GM21737 (cell line): ENCODE measurements around the gene RNF123.
"Not testable (repeated sequence)": the region's sequence is repeated elsewhere in the genome, so short reads cannot be mapped to it uniquely, and the experiment has no call there.

Experiments
- ATAC-seq: cut with Tn5 transposase; IDR thresholded peaks from one replicate; pipeline ENCODE4 v1.9.1; 2021; ENCODE audit warnings: mild to moderate bottlenecking, moderate library complexity; ENCODE audit not compliant: unreplicated experiment

Gene RNF123

GRCh38 chr3:49675912-49676311 is 13.4 kb upstream of the RNF123 start:
- ATAC-seq = no peak

- ATAC-seq = no peak
These were observed 8.7 kb upstream of the RNF123 start for GRCh38 chr3:49680493-49681231.

GRCh38 chr3:49681232-49681522 is 8.2 kb upstream of the RNF123 start:
- ATAC-seq = no peak

- no peak for ATAC-seq
These were observed 7.8 kb upstream of the RNF123 start for GRCh38 chr3:49681543-49681942.

GRCh38 chr3:49683162-49683561 is 6.2 kb upstream of the RNF123 start:
- ATAC-seq = no peak

- not testable (repeated sequence) for ATAC-seq
These were observed 4.9 kb upstream of the RNF123 start for GRCh38 chr3:49684453-49684852.

- not testable (repeated sequence) for ATAC-seq
These were observed 4.3 kb upstream of the RNF123 start for GRCh38 chr3:49685103-49685502.

- ATAC-seq = not testable (repeated sequence)
These were observed 3.5 kb upstream of the RNF123 start for GRCh38 chr3:49685846-49686245.

GRCh38 chr3:49686346-49686745 is 3.0 kb upstream of the RNF123 start:
- not testable (repeated sequence) for ATAC-seq

GRCh38 chr3:49686769-49687423 is 2.5 kb upstream of the RNF123 start:
- not testable (repeated sequence) for ATAC-seq

GRCh38 chr3:49687424-49687795 is 1.9 kb upstream of the RNF123 start:
- not testable (repeated sequence) for ATAC-seq

GRCh38 chr3:49688338-49689045 is 865 bp upstream of the RNF123 start:
- ATAC-seq = peak; percentile 3

GRCh38 chr3:49689908-49690624 is 709 bp downstream of the RNF123 start:
- ATAC-seq = not testable (repeated sequence)

GRCh38 chr3:49690856-49691255 is 1.5 kb downstream of the RNF123 start:
- ATAC-seq = not testable (repeated sequence)

- not testable (repeated sequence) for ATAC-seq
These were observed 2.1 kb downstream of the RNF123 start for GRCh38 chr3:49691481-49691880.

- ATAC-seq = not testable (repeated sequence)
These were observed 5.2 kb downstream of the RNF123 start for GRCh38 chr3:49694409-49695070.

GRCh38 chr3:49695350-49696015 is 6.1 kb downstream of the RNF123 start:
- not testable (repeated sequence) for ATAC-seq

- no peak for ATAC-seq
These were observed 10.1 kb downstream of the RNF123 start for GRCh38 chr3:49699281-49699979.

GRCh38 chr3:49700014-49700413 is 10.7 kb downstream of the RNF123 start:
- ATAC-seq = no peak
